Activated CD4-positive, alpha-beta T cell treated with anti-CD3 and anti-CD28 coated beads for 36 hours (primary cell): Measurements from ENCODE around the gene KPNA2. TPM values are rescaled to one million over a fixed set of nuclear protein-coding genes. Genes with fewer than 3 reads are reported as not detected.

Source experiments
- total RNA-seq, 2 experiments: library from RNA; stranded (reverse); gene quantifications; one replicate each; pipeline ENCODE4 v1.2.3, GENCODE V29; 2021

KPNA2 gene
- total RNA-seq, 2 experiments from 2014 or later: 186 to 190 TPM

Other genes starting within 250 kb of the KPNA2 start
- gene BPTF, start 210.2 kb upstream of the KPNA2 start, total RNA-seq: 100 to 1,000 TPM in 1 of 2 experiments, 10 to 100 TPM in 1; 77.6 to 109 TPM
- gene C17orf58, start 39.3 kb upstream of the KPNA2 start, total RNA-seq: 10 to 100 TPM; 19.4 to 23.7 TPM
- gene AMZ2, start 212.3 kb downstream of the KPNA2 start, total RNA-seq: 100 to 1,000 TPM; 119 to 150 TPM